Measurements from ENCODE around the gene AKTIP. TPM values are rescaled to one million over a fixed set of nuclear protein-coding genes. Genes with fewer than 3 reads are reported as not detected.

AKTIP gene
- polyA plus RNA-seq, 1 donor from 2014 or later: 68.6 TPM

DNA sequence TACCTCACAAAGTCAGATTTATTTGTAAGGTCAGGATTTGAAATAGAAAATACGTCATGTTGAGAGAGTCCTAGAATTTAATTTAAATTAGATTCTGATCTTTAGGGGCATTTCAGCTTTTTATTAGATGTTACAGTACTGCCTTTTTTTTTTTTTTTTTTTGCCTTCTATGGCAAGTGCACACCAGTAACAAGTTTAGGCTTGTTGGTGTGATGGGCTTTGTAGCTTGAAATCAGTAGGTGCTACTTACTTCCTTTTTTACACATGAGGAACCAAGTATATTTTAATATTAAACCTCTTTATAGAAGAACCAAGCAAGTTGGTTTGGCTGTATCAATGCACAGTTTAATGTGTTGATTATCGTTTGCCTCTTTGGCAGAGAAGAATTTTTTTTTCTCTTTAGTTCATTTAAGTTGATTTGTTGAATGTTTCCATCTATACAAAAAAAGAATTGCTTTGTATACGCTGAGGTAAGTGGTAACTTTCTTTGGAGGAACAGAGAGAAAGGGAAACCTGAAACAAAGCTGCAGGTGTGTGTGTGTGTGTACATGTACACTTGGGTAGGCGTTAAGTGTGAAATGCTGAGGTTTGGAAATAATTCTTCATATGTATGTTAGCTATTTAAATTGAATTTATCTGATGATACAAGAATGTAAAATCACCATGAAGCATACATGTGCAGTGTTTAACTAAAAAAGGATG lies 53.0 kb downstream of the AKTIP start:
- no peak overlapping the region for H3K27ac ChIP-seq (ENCODE audit: low read length)
- no peaks in the 10 kb centered on the region for H3K9me3 ChIP-seq (ENCODE audit: low read length)

DNA sequence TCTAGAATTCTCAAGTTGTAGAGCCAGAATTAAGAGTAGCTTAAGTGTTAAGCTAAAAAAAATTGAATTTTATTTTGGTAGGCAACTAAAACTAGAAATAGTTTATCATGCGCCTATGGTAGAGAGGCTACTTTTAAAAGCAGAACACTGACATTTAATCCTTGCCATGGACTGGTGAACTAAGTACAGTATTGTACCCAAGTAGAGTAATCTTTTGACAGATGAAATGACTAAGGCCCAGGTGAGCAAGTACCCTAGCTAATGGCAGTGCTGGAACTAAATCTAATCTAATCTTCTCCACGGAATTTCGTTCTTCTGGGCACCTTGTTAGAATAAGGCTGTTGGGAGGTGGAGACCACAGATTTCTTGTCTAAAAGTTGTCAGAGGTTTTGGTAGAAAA lies 56.9 kb downstream of the AKTIP start:
- H3K9ac ChIP-seq (ENCODE audit: low read length): no peak overlapping the region
- H2AFZ ChIP-seq (ENCODE audit: low read depth, low read length): no peak overlapping the region
- H4K20me1 ChIP-seq (ENCODE audit: insufficient read depth): no peaks in the 10 kb centered on the region
- H3F3A ChIP-seq (ENCODE audit: insufficient read depth, low read length, poor library complexity, severe bottlenecking): no peaks in the 10 kb centered on the region
- H3K27ac ChIP-seq (ENCODE audit: low read length): no peak overlapping the region
- no peak overlapping the region for H3K4me2 ChIP-seq (ENCODE audit: low read length)
- no peak overlapping the region for H3K4me3 ChIP-seq (ENCODE audit: low read length)
- no peaks in the 10 kb centered on the region for H3K9me2 ChIP-seq (ENCODE audit: insufficient read depth, low read length)
- no peaks in the 10 kb centered on the region for H3K9me3 ChIP-seq (ENCODE audit: low read length)
- peaks cover 7% of the 10 kb centered on the region for H3K36me3 ChIP-seq (ENCODE audit: insufficient read depth, low read length)
- H3K79me2 ChIP-seq (replicated peaks; ENCODE audit: insufficient read depth, low read length): no peaks in the 10 kb centered on the region
- H3K27me3 ChIP-seq (ENCODE audit: insufficient read depth, low read depth, low read length): no peaks in the 10 kb centered on the region
- TF ChIP-seq EP300 (conservative IDR thresholded peaks at IDR 0.05; ENCODE audit: poor library complexity, severe bottlenecking) (no peak), EZH2 (IDR thresholded peaks at IDR 0.05; ENCODE audit: borderline replicate concordance, insufficient read depth, low read length, poor library complexity, severe bottlenecking) (no peak), RAD21 (conservative IDR thresholded peaks at IDR 0.05) (no peak), POLR2AphosphoS5 (IDR thresholded peaks at IDR 0.05) (no peak), CTCF (IDR thresholded peaks at IDR 0.05; ENCODE audit: poor library complexity, severe bottlenecking) (no peak), MXI1 (conservative IDR thresholded peaks at IDR 0.05; ENCODE audit: poor library complexity, severe bottlenecking) (no peak), TAF1 (IDR thresholded peaks at IDR 0.05; ENCODE audit: low read depth) (no peak), SMC3 (conservative IDR thresholded peaks at IDR 0.05; ENCODE audit: poor library complexity) (no peak)

More for the DNA sequence above, 53.0 kb downstream of the AKTIP start:
- Histone ChIP-seq H3K36me3 (ENCODE audit: insufficient read depth, low read length) (peaks cover 7% of the 10 kb centered on the region), H3K9ac (ENCODE audit: low read length) (no peak overlapping the region), H3K4me3 (ENCODE audit: low read length) (no peak overlapping the region), H3F3A (ENCODE audit: insufficient read depth, low read length, poor library complexity, severe bottlenecking) (no peaks in the 10 kb centered on the region), H3K9me2 (ENCODE audit: insufficient read depth, low read length) (no peaks in the 10 kb centered on the region), H4K20me1 (ENCODE audit: insufficient read depth) (no peaks in the 10 kb centered on the region), H3K79me2 (replicated peaks; ENCODE audit: insufficient read depth, low read length) (no peaks in the 10 kb centered on the region), H2AFZ (ENCODE audit: low read depth, low read length) (no peak overlapping the region), H3K4me2 (ENCODE audit: low read length) (no peak overlapping the region), H3K27me3 (ENCODE audit: insufficient read depth, low read depth, low read length) (no peaks in the 10 kb centered on the region)
- TF ChIP-seq TAF1 (IDR thresholded peaks at IDR 0.05; ENCODE audit: low read depth): no peak
- TF ChIP-seq REST (IDR thresholded peaks at IDR 0.05; ENCODE audit: borderline replicate concordance): no peak
- no peak for TF ChIP-seq SMC3 (conservative IDR thresholded peaks at IDR 0.05; ENCODE audit: poor library complexity)
- TF ChIP-seq EP300 (conservative IDR thresholded peaks at IDR 0.05; ENCODE audit: poor library complexity, severe bottlenecking): no peak
- TF ChIP-seq MXI1 (conservative IDR thresholded peaks at IDR 0.05; ENCODE audit: poor library complexity, severe bottlenecking): no peak
- TF ChIP-seq RAD21 (conservative IDR thresholded peaks at IDR 0.05): no peak
- no peak for TF ChIP-seq EZH2 (IDR thresholded peaks at IDR 0.05; ENCODE audit: borderline replicate concordance, insufficient read depth, low read length, poor library complexity, severe bottlenecking)
- no peak for TF ChIP-seq CTCF (IDR thresholded peaks at IDR 0.05; ENCODE audit: poor library complexity, severe bottlenecking)
- no peak for TF ChIP-seq POLR2AphosphoS5 (IDR thresholded peaks at IDR 0.05)

Measured in neural cell (in vitro differentiated cells).